Stimulated activated CD8-positive, alpha-beta memory T cell treated with anti-CD3 and anti-CD28 coated beads, Interleukin-7, amount 100 ng/mL, for 1 hour (primary cell): Measurements from ENCODE around the gene NADSYN1.
"Not testable (repeated sequence)": the region's sequence is repeated elsewhere in the genome, so short reads cannot be mapped to it uniquely, and the experiment has no call there.

Experiments used
- DNase-seq, 2 donors: peaks; one replicate each; pipeline ENCODE4 v3.0.0-alpha.2; 2020; ENCODE audit warnings: low read depth in 2 of 2

The NADSYN1 gene

DNA sequence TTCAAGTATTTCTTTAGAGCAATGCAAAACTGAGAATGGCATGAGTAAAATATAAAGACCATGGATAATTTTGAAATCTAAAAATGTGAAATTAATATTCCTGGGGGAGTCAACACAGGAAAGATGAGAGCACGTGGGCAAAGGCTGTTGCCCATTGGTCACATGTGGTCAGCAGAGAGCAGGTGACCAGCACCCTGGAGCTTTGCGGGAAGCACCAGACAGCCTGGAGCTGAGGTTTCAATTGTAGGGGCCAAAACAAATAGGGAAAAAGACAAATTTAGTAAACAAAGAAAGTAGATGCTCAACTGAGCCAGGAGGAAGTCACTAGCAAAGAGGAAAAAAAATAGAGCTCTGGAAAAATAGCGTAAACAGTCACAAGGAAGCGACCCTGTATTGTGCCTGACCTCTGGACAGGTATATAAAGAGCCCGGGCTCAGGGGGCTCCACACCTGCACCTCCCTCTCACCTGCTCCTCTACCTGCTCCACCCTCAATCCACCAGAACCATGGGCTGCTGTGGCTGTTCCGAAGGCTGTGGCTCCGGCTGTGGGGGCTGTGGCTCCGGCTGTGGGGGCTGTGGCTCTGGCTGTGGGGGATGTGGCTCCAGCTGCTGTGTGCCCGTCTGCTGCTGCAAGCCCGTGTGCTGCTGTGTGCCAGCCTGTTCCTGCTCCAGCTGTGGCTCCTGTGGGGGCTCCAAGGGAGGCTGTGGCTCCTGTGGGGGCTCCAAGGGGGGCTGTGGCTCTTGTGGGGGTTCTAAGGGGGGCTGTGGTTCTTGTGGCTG is 74.0 kb downstream of the NADSYN1 start, which contains the start of gene KRTAP5-7:
KRTAP5-7 (plus strand) TSS at position 472 of the 780 bp plus-strand sequence; CDS start at position 506, 34 bp downstream.
- DNase-seq, result not testable (repeated sequence)

- DNase-seq, result no peak
Observed at GRCh38 chr11:71527576-71528210, 74.7 kb downstream of the NADSYN1 start.

GRCh38 chr11:71530602-71531001 is 77.6 kb downstream of the NADSYN1 start:
- no peak for DNase-seq

DNA sequence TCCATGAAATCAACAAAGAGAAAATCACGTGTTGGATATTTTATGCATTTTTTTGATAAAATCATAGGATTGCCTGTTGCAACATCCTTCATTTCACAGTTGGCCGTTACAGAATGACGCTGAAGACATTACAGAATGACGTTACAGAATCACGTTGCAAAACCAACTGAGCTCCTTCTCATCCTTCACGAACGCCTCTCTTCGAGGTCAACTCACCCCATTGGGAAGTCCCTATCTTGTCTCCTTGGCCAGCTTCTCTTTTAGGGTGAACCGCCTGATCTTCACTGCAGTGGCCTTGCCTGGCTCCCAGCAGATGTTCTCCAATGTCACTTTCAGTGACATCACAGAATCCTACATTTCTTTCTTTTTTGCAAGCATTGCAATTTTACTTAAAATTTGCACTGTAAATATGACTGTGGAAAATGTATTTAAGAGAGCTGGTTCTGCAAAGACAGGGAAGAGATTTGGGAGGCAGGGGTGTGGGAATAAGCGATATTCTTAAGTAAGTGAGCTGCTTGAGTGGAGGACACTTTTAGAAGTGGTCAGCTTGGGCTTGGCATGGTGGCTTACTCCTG is 79.1 kb downstream of the NADSYN1 start:
- DNase-seq, result no peak

- not testable (repeated sequence) for DNase-seq
Observed at GRCh38 chr11:71534711-71535608, 82.0 kb downstream of the NADSYN1 start.

DNA sequence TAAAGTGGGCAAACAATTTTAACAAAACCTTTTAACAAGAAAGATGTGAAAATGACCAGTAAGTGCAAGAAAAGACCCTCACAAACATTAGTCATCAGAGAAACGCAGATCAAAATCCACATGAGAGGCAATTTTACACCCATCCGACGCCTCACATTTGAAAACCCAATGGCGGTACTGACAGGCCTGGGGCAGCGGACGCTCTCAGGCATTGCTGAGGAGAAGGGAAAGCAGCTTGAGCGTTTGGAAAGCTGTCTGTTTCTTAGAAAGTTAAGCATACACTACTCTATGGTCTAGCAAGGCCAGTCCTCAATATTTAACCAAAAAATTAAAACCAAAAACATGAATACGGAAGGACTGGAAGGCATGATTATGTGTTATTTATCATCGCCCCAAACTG is 82.8 kb downstream of the NADSYN1 start:
- no peak for DNase-seq

GRCh38 chr11:71537537-71537936 is 84.5 kb downstream of the NADSYN1 start:
- DNase-seq, result no peak

GRCh38 chr11:71537977-71538665 is 85.1 kb downstream of the NADSYN1 start, which contains the start of gene KRTAP5-8:
KRTAP5-8 (plus strand) TSS chr11:71538025; CDS start chr11:71538056, 31 bp downstream.
- DNase-seq, result not testable (repeated sequence)

- no peak for DNase-seq
Observed at GRCh38 chr11:71538666-71538990, 85.6 kb downstream of the NADSYN1 start.

GRCh38 chr11:71539017-71539416 is 86.0 kb downstream of the NADSYN1 start:
- DNase-seq, result no peak

GRCh38 chr11:71539971-71540370 is 87.0 kb downstream of the NADSYN1 start:
- not testable (repeated sequence) for DNase-seq

GRCh38 chr11:71540521-71541304 is 87.7 kb downstream of the NADSYN1 start:
- DNase-seq, result not testable (repeated sequence)

DNA sequence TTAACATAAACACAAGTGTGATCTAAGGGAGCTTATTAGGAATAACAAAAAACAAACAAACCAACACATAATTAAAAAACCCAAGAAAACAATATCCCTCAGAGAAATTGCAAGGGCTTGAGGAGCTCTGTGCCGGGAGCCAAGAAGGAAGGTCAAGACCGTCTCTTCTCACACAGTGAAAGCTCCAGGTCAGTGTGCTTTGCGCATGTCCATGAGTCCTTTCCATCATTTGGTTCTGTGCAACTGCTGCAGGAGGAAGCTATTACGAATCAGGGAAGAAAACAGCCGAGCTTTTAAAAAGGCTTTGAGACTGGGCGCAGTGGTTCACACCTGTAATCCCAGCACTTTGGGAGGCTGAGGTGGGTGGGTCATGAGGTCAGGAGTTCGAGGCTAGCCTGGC is 89.4 kb downstream of the NADSYN1 start:
- DNase-seq, result no peak

DNA sequence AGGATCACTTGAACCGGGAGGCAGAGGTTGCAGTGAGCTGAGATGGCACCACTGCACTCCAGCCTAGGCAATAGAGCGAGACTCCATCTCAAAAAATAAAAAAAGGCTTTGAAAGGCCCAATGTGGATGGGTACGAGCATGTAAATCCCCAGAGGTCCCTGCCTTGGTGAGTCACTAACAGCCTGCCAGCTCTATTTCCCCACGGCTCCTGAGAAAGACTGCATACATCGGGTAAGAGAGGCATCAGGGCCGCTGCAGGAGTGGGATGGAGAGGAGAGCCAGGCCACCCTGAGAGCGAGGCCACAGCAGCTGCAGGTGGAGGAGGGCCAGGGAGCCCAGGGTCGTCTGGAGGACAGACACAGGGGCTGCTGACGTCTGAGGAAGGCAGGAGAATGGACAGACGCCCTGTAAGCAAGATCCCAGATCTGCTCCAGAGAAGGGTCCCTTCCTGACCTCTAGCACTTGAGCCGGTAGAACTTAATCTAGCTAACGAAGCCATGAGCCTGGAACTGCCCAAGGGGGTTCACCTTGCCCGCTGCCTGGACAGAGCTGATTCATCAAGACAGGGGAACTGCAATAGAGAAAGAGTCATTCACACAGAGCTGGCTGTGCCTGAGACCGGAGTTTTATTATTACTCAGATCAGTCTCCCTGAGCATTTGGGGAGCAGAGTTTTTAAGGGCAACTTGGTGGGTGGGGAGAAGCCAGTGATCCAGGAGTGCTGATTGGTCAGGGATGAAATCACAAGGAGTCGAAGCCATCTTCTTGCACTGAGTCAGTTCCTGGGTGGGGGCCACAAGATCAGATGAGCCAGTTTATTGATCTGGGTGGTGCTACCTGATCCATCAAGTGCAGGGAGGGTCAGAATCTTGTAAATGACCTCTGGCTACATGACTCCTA is 90.1 kb downstream of the NADSYN1 start:
- no peak for DNase-seq

DNA sequence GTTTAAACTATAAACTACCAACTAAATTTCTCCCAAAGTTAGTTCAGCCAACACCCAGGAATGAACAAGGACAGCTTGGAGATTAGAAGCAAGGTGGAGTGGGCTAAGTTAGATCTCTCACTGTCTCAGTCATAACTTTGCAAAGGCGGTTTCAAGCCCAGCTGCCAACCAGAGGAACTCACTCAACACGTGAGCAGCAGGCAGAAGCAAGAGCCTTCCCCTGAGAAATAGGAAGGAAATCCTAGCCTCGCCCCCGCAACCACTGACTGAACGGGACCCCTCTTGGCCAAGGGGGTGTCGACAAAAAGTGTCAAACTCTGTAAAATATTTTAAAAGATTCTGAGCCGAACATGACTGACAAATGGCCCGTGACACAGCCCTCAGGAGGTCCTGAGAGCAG is 90.9 kb downstream of the NADSYN1 start:
- no peak for DNase-seq

- no peak for DNase-seq
Observed at GRCh38 chr11:71544525-71545214, 91.7 kb downstream of the NADSYN1 start.

DNA sequence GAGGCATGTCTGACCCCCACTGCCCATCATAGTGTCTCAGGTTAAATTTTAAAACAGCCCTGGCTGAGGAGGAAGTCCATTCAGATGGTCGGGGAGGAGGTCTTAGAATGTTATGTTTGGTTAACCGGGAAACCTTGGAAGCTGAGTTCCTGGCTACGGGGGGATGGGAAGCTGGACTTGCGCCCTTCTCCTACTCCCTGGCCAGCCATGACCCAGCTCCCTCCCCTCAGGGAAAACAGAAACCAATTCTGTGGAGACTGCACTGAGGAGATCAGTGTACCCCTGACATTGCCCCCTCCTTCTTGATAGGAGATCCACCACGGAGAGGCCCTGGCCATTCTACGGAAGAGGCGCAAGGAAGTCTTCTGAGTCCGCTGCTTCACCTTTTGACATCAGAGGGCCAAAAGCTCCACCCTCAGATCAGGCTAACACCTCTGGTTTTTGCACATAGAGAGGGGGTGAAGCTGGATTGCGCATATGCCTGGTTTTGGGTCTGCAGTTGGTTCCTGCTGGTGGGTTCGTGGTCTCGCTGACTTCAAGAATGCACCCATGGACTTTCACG is 92.5 kb downstream of the NADSYN1 start:
- no peak for DNase-seq

- no peak for DNase-seq
Observed at GRCh38 chr11:71548120-71548519, 95.1 kb downstream of the NADSYN1 start, which contains the start of gene KRTAP5-9. KRTAP5-9 (plus strand) TSS chr11:71548420; CDS start chr11:71548658, 238 bp downstream.
